GM19351 (cell line): ENCODE data around the gene ADARB1.

ENCODE experiments used
- ATAC-seq: cut with Tn5 transposase; IDR thresholded peaks from one replicate; pipeline ENCODE4 v1.9.1; 2021; ENCODE audit warnings: mild to moderate bottlenecking, moderate library complexity; ENCODE audit not compliant: unreplicated experiment

The ADARB1 gene

GRCh38 chr21:45259206-45259840, 184.9 kb downstream of the ADARB1 start:
- ATAC-seq = no peak

- ATAC-seq = no peak
Measured at GRCh38 chr21:45260191-45260825, 185.9 kb downstream of the ADARB1 start.

DNA sequence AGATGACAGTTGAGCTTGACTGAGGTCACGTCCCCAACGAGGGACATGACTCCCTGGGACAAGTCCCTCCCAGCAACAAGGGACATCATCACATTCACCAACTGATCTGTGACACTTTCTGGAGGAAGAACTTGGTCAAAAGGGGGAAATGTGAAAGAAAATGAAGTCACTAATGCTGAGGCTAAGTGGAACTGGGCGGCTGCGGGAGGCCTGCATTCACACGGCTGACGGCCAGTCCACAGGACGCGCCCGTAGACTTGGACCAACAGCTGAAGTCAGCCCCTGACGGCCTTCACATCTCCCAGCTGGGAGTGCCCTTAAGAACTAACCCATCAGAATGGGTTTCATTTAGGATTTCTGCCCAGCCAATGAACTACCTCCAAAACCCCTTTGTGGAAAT, 186.7 kb downstream of the ADARB1 start:
- no peak for ATAC-seq

DNA sequence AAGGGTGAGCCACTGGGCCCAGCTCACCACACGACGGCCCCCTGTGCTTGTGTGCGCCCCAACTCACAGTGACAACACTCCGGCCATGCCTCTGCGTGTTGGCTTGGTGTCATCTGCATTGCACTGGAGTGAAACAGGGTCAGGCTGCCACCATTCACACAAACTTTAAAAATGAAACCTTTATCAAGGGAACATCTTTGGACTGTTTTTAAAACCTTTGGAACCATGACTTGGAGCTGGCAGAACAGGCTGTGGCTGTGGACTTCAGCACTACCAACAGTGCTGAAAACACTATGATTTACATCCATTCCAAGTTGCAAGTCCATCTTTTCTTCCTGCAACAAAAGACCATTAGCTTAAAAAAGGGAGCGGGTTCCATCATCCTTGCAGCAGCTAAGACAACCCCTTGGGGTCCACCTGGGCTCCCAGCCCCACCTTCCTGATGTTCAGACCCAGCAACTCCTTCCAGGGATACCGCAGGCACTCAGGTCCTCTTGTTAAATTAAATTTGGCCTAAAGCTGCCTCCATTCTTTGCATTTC, 187.7 kb downstream of the ADARB1 start:
- ATAC-seq = no peak

GRCh38 chr21:45262616-45263015, 188.2 kb downstream of the ADARB1 start:
- ATAC-seq = no peak

DNA sequence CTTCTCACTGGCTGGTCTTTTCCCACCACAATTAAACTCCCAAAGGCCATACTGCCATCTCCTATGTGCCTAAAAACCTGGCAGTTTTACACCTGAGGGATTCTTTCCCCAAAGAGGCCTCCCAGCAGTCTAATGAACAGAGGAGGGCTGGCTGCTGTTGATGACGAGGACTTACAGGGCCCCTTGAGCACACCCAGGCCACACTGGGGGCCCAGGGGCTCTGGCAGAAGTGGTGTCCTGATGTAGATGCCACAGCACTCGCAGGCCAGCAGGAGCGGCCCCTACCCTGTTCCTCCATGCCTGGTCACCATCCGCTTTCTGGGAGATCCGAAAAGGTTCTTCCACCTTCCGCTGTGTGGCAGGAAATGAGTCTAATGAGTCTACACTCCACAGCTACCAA, 189.2 kb downstream of the ADARB1 start:
- ATAC-seq = no peak

GRCh38 chr21:45264146-45264911, 189.9 kb downstream of the ADARB1 start:
- ATAC-seq = no peak

- ATAC-seq = no peak
Measured at GRCh38 chr21:45264912-45265515, 190.6 kb downstream of the ADARB1 start.

DNA sequence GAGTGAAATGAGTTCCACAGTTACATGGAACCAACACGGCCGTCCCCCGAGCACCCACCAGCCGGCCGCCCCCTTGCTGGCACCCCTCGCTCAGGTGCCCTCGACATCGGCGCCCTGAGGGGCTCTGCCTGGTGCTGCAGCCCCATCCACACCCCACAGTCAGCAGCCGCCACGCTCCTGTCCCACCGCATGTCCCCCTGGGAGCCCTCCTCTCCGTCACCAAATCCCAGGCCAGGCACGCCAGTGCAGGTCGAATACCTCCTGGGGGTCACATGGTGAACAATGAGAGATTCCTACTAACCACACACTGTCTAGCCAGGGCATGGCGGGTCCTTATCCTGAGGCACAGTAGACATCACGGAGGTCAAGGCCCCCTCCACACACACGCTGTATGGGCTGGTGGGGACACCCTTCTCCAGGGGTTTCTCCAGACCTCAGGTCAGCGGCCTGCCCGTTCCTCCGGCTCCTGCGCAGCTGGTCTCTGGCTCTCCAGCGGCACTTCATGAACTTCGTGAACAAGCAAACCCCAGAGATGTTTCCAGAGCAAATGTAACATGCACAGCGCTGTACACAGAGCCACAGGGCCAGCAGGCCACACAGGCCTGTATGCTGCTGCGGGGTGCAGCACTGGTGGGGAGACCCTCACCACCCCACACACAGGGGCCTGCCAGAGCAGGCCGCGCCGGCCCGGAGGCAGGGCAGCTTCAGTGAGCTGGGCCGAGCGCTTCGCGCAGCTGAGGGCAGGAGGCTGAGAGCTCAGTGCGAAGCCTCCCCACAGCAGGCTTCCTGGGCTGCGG, 191.5 kb downstream of the ADARB1 start:
- ATAC-seq = no peak

GRCh38 chr21:45266518-45267389, 192.4 kb downstream of the ADARB1 start:
- no peak for ATAC-seq

- ATAC-seq = no peak
Measured at GRCh38 chr21:45267390-45267760, 193.0 kb downstream of the ADARB1 start.

DNA sequence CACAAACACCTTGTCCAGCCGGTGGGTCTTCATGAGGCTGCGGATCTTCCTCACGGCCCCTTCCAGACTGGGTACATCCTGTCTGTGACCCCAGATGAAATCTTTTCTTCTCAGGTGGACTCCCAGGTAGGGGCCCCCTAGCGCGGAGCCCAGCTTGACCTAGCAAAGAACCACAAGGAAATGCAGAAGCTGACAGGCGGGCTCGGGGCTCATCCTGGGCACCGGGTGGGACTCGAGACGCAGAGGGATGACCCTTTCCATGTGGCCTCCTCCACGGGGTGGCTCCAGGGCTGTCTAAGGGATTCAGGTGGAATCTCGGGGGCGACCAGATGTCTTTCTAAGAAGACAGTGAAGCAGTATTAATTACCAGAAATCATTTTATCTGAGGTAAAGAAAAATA, 195.5 kb downstream of the ADARB1 start:
- ATAC-seq = no peak

- no peak for ATAC-seq
Measured at GRCh38 chr21:45270306-45270821, 196.0 kb downstream of the ADARB1 start.
